GM18508 (cell line): ENCODE measurements around the gene PCTP.
A peak's percentile ranks its signal among the peaks of the same experiment; 100 is the strongest.

ENCODE experiments used
- ATAC-seq: cut with Tn5 transposase; IDR thresholded peaks from one replicate; pipeline ENCODE4 v1.9.1; 2021; ENCODE audit warnings: moderate number of reproducible peaks; ENCODE audit not compliant: insufficient read depth, unreplicated experiment

Gene PCTP

DNA sequence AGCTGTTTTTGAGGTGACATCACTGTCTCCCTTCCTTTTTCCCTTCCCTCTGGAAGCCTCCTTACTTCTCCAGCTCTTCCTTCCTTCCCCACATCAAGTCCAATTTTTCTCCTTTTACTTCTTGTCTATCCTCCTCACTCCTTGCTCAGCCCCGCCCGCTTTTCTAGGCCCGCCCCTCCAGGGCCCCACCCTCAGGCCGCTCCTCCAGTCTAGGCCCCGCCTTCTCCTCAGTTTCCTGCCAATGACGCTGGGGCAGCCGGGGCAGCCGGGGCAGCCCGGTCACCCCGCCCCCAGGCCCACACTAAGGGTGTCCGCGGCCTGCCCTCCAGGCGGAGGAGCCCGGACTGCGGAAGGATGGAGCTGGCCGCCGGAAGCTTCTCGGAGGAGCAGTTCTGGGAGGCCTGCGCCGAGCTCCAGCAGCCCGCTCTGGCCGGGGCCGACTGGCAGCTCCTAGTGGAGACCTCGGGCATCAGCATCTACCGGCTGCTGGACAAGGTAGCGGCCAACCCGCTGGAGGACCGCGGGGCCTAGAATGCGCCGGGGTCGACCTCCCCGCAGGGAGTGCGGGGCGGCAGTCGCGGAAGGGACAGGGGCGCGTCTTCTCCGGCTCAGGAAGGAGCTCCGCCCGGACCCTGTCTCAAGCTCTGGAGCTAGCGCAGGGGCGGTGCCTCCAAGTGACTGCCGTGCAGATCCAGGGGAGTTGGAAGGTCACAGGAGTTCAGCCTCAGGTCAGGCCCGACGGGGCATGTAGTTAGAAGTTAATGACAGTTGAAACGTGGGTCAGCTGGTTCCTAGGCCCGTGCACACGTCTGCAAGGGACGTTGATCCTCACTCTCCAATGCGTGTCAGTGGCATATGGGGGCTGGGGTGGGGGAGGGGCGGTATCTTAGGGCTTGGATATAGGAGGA lies at the start of gene PCTP:
TSS of gene PCTP (plus strand) at position 302 of the 908 bp plus-strand sequence. CDS start at position 355, 53 bp downstream.
- peak; percentile 92 for ATAC-seq

GRCh38 chr17:55702150-55702549 lies 48.7 kb upstream of the PCTP start:
- no peak for ATAC-seq

DNA sequence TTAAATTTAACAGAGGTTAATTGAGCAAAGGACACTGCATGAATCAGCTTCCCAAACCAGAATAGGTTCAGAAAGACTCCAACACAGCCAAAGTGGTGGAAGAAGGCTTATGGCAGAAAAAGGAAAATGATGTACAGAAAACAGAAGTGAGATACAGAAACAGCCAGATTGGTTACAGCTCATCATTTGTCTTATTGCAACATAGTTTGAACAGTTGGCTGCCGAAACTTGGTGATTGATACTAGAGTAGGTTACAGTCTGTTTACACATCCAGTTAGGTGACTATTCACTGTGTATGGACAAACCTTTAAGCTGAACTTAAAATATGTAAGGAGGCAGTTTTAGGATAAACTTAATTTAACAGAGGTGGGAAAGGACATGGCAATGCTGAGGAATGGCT lies 46.5 kb upstream of the PCTP start:
- ATAC-seq = no peak

- ATAC-seq = no peak
Measured at GRCh38 chr17:55705847-55706246, 45.0 kb upstream of the PCTP start.

- no peak for ATAC-seq
Measured at GRCh38 chr17:55706808-55707773, 43.8 kb upstream of the PCTP start.

DNA sequence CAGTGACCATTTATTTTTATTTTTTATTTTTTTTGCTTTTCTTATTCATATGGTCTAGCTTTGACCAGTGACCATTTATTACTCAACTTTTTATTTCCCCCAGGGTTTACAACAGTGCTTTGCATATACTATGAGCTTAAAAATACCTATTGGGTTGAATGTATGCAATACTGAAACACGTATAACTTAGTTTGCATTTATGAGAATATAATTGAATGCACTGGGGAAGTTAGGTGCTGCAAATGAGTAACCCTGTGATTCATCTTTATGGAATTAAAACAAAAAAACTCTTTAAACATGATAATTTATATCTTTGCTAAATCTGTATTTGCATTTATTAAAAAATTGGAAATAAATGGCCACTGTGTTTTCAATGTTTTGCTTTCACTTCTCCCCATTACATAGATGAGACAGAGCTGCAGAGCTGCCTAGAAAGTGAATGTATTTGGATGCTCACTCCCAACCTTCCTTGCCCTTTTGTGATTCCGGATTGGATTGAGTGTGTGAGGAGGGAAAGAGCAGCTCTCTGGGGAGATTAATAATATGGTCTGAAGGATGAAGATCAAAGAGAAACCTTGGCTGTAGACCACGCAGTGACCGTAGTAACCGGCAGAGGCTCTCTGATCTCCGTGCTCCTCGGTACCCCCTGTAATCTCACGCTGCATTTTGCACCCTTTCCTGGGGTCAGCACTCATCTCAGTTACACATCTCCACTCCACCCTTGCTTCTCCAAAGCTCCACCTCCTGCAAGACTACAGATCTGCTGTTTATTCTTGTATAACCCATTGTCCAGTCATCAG lies 42.5 kb upstream of the PCTP start:
- ATAC-seq = no peak

GRCh38 chr17:55709440-55709839 lies 41.4 kb upstream of the PCTP start:
- no peak for ATAC-seq

- no peak for ATAC-seq
Measured at GRCh38 chr17:55709984-55710383, 40.9 kb upstream of the PCTP start.

- no peak for ATAC-seq
Measured at GRCh38 chr17:55710410-55710809, 40.4 kb upstream of the PCTP start.

GRCh38 chr17:55710829-55711496 lies 39.9 kb upstream of the PCTP start:
- no peak for ATAC-seq

DNA sequence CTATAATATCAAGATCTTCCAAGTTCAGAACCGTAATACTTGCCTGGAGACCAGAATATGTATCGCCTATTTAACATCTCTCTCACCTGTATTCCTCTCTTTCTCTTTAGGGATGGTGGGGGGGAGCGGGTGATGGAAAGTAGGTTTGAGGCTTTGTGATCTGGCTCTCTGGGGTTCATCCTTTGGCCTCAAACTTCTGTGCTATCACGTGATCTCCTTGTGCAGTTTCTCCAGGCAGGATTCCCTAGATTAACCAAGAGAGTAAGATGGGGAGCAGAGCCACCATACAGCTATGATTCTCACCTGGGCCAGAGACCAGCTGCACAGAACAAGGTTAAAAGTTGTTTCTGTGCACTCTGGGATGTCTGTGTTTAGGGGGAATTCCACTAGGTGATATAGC lies 33.4 kb upstream of the PCTP start:
- no peak for ATAC-seq

GRCh38 chr17:55717898-55718735 lies 32.7 kb upstream of the PCTP start:
- ATAC-seq = no peak

- ATAC-seq = no peak
Measured at GRCh38 chr17:55720919-55721836, 29.7 kb upstream of the PCTP start.

DNA sequence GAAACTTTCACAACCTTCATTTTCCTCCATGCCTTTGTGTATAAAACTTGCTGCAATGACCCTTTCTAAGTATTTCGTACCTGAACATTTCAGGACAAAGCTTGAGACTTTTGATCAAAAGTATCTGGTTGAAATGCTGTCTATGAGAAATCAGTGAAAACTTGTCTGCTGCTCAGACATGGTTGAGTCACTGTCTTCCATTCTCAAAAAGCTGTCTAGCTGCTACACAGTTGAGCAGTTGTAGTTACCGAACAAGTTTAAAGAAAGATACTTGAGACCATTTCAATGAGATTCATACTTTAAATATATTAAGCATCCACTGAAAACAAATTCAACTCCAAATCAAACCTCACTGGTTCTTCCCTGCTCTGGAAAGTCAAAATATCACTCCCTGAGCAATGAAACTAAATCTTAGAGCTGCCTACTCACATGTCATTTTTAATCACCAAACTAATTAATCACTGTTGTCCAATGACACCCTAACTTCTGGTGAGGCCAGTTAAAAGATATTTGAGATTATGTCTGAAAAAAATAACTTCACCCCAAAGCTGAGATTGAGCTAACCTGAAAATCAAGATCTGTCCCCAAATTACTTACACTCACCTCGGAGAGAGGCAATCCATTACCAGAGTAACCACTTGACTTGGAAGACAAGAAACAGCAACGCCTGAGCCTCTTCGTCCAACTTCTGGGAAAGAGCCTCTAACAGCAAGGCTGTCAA lies 28.7 kb upstream of the PCTP start:
- no peak for ATAC-seq

DNA sequence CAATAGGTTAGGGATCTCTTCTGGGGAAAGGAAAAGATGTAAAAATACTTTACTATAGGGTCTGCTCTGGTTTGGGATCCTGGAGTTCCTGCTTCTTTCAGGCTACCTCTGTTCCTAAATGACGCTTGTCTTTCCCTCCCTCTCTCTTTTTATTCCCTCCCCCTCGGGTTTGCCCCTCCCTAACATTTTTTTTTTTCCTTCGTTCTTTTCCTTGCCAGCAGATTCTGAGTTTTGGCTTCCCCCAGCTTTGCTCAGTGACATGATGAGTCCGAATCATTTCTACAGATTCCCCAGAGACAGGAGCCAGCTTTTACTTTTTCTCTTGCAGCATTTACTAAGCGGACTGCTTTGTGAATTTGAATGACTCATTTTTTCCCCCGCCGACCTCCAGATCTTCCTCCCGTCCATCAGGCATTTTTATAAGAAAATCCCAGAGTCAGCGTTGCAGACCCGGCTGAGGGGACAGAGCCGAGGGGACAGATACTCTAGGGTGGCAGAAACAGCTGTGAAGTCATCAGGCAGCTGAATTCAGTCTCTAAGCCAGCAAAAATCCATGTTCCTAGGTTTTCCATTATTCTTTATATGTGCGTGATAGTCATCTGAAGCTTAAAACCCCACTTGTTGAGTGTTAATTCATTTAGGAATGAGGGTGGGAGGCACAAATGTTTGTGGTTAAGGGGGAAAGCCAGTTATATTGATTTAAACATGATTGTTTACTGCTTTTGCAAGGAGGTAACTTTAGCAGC lies 27.9 kb upstream of the PCTP start, which contains the start of gene TMEM100:
TSS of gene TMEM100 (minus strand) at position 123 of the 746 bp plus-strand sequence. CDS start 1,794 bp downstream, outside the sequence.
- ATAC-seq = no peak

GRCh38 chr17:55723488-55723848 lies 27.4 kb upstream of the PCTP start:
- no peak for ATAC-seq
